H9 (cell line): ENCODE results near the gene PTPRR. TPM values are rescaled to one million over a fixed set of nuclear protein-coding genes. Genes with fewer than 3 reads are reported as not detected.
A peak's percentile ranks its signal among the peaks of the same experiment; 100 is the strongest.

ENCODE experiments used
- DNase-seq: peaks from one replicate; pipeline ENCODE4 v3.0.0-alpha.2; 2017
- H2AFZ ChIP-seq: one replicate; pipeline ENCODE4 v1.6.1; 2013; ENCODE audit warnings: mild to moderate bottlenecking, low read length, control low read depth, moderate library complexity
- H2AK5ac ChIP-seq: 2 replicates; pipeline ENCODE4 v1.6.1; 2013; ENCODE audit warnings: low read length, control low read depth, mixed read lengths; ENCODE audit not compliant: insufficient read length
- H2BK120ac ChIP-seq: one replicate; pipeline ENCODE4 v1.6.1; 2013; ENCODE audit warnings: low read depth, mild to moderate bottlenecking, low read length, control low read depth, inconsistent platforms; ENCODE audit not compliant: poor library complexity, severe bottlenecking
- H2BK12ac ChIP-seq: 2 replicates; pipeline ENCODE4 v1.6.1; 2013; ENCODE audit warnings: low read length, control low read depth, mixed read lengths, low read depth; ENCODE audit not compliant: insufficient read length
- H2BK15ac ChIP-seq: 2 replicates; pipeline ENCODE4 v1.6.1; 2013; ENCODE audit warnings: low read depth, low read length, control low read depth
- H2BK20ac ChIP-seq: one replicate; pipeline ENCODE4 v1.6.1; 2013; ENCODE audit warnings: low read depth, mild to moderate bottlenecking, low read length, control low read depth, inconsistent platforms; ENCODE audit not compliant: poor library complexity, severe bottlenecking
- H2BK5ac ChIP-seq: 2 replicates; pipeline ENCODE4 v1.6.1; 2013; ENCODE audit warnings: low read length, control low read depth, mixed read lengths; ENCODE audit not compliant: insufficient read length
- H3K14ac ChIP-seq: 2 replicates; pipeline ENCODE4 v1.6.1; 2013; ENCODE audit warnings: low read length, control low read depth; ENCODE audit not compliant: insufficient read depth
- H3K18ac ChIP-seq: 2 replicates; pipeline ENCODE4 v1.6.1; 2013; ENCODE audit warnings: low read depth, mild to moderate bottlenecking, mixed read lengths, low read length, control low read depth; ENCODE audit not compliant: insufficient read length
- H3K23ac ChIP-seq: 2 replicates; pipeline ENCODE4 v1.6.1; 2013; ENCODE audit warnings: low read length, control low read depth, mixed read lengths, low read depth; ENCODE audit not compliant: insufficient read length
- H3K23me2 ChIP-seq: 2 replicates; pipeline ENCODE4 v1.6.1; 2013; ENCODE audit warnings: low read depth, mild to moderate bottlenecking, mixed read lengths, low read length, control low read depth; ENCODE audit not compliant: insufficient read length, poor library complexity, severe bottlenecking
- H3K27ac ChIP-seq: 2 replicates; pipeline ENCODE4 v1.5.1; 2013; ENCODE audit warnings: low read length, control low read depth, mixed read lengths, low read depth; ENCODE audit not compliant: insufficient read length
- H3K27me3 ChIP-seq: 2 replicates; pipeline ENCODE4 v1.6.1; 2013; ENCODE audit warnings: low read length, control low read depth, inconsistent platforms; ENCODE audit not compliant: insufficient read depth
- H3K4ac ChIP-seq: 2 replicates; pipeline ENCODE4 v1.6.1; 2013; ENCODE audit warnings: low read depth, mild to moderate bottlenecking, control low read depth, inconsistent platforms, low read length, moderate library complexity
- H3K4me1 ChIP-seq: 2 replicates; pipeline ENCODE4 v1.6.1; 2013; ENCODE audit warnings: low read length, control low read depth, inconsistent platforms; ENCODE audit not compliant: insufficient read depth
- H3K4me2 ChIP-seq: 2 replicates; pipeline ENCODE4 v1.6.1; 2013; ENCODE audit warnings: low read length, control low read depth, mixed read lengths; ENCODE audit not compliant: insufficient read length, insufficient read depth
- H3K56ac ChIP-seq: 2 replicates; pipeline ENCODE4 v1.6.1; 2013; ENCODE audit warnings: low read depth, mild to moderate bottlenecking, mixed read lengths, low read length, control low read depth; ENCODE audit not compliant: insufficient read length
- H3K79me1 ChIP-seq: 2 replicates; pipeline ENCODE4 v1.6.1; 2013; ENCODE audit warnings: low read depth, mild to moderate bottlenecking, moderate library complexity, low read length, control low read depth, inconsistent platforms; ENCODE audit not compliant: insufficient read depth, poor library complexity, severe bottlenecking
- H3K79me2 ChIP-seq: 2 replicates; pipeline ENCODE4 v1.6.1; 2013; ENCODE audit warnings: low read length, control low read depth, inconsistent platforms; ENCODE audit not compliant: insufficient read depth
- H3K9ac ChIP-seq: 2 replicates; pipeline ENCODE4 v1.6.1; 2013; ENCODE audit warnings: low read length, control low read depth, mixed read lengths; ENCODE audit not compliant: insufficient read length; ENCODE audit errors: extremely low read depth
- H3K9me3 ChIP-seq: one replicate; pipeline ENCODE4 v1.6.1; 2013; ENCODE audit warnings: low read depth, low read length, inconsistent platforms; ENCODE audit not compliant: control insufficient read depth
- H3T11ph ChIP-seq: one replicate; pipeline ENCODE4 v1.6.1; 2013; ENCODE audit warnings: mild to moderate bottlenecking, low read length, control low read depth, inconsistent platforms
- H4K20me1 ChIP-seq: one replicate; pipeline ENCODE4 v1.6.1; 2013; ENCODE audit not compliant: control insufficient read depth, insufficient read length, insufficient read depth
- H4K5ac ChIP-seq: 2 replicates; pipeline ENCODE4 v1.6.1; 2013; ENCODE audit warnings: low read depth, mild to moderate bottlenecking, mixed read lengths, low read length, control low read depth; ENCODE audit not compliant: insufficient read length
- H4K8ac ChIP-seq: replicated peaks from 2 replicates; pipeline ENCODE4 v1.6.1; 2013; ENCODE audit warnings: low read length, control low read depth, mixed read lengths, low read depth; ENCODE audit not compliant: insufficient read length
- H4K91ac ChIP-seq: 2 replicates; pipeline ENCODE4 v1.6.1; 2013; ENCODE audit warnings: low read depth, mild to moderate bottlenecking, moderate library complexity, mixed read lengths, low read length, control low read depth; ENCODE audit not compliant: insufficient read length
- H3K27ac Mint-ChIP-seq, 3 experiments: 2 replicates in 2 of 3; 3 replicates in 1 of 3; pipeline ENCODE4 v1.8.0; 2020 to 2021; ENCODE audit warnings: mixed read lengths in 3 of 3, mild to moderate bottlenecking in 1 of 3, moderate library complexity in 1 of 3
- H3K27me3 Mint-ChIP-seq: 2 replicates; pipeline ENCODE4 v1.8.0; 2021; ENCODE audit warnings: low read depth, mild to moderate bottlenecking, moderate library complexity, mixed read lengths
- H3K36me3 Mint-ChIP-seq, 3 experiments: 2 replicates in 2 of 3; 3 replicates in 1 of 3; pipeline ENCODE4 v1.8.0; 2020 to 2021; ENCODE audit warnings: low read depth in 3 of 3, mixed read lengths in 3 of 3; ENCODE audit not compliant: insufficient read depth in 1 of 3
- H3K4me1 Mint-ChIP-seq, 2 experiments: 2 replicates each; pipeline ENCODE4 v1.8.0; 2020; ENCODE audit warnings: mixed read lengths in 2 of 2
- H3K4me3 Mint-ChIP-seq, 2 experiments: 2 replicates in 1 of 2; 3 replicates in 1 of 2; pipeline ENCODE4 v1.8.0; 2020 to 2021; ENCODE audit warnings: mild to moderate bottlenecking in 2 of 2, mixed read lengths in 2 of 2, moderate library complexity in 1 of 2
- H3K9me3 Mint-ChIP-seq, 2 experiments: 2 replicates in 1 of 2; 3 replicates in 1 of 2; pipeline ENCODE4 v1.8.0; 2020; ENCODE audit warnings: mild to moderate bottlenecking in 2 of 2, mixed read lengths in 2 of 2, moderate library complexity in 1 of 2
- WGBS: extraction: QIAGEN DNeasy Blood & Tissue Kit; methylation state at CpG from one replicate; pipeline ENCODE4 v1.1.7; 2013; ENCODE audit warnings: missing lambda C conversion rate, low lambda C conversion rate, mixed read lengths; ENCODE audit not compliant: insufficient read length; ENCODE audit errors: extremely low coverage; 5-methylcytosine and 5-hydroxymethylcytosine counted together
- total RNA-seq: library from RNA; stranded (reverse); gene quantifications from 2 replicates; pipeline ENCODE4 v1.2.1, GENCODE V29; 2021
- TF ChIP-seq, protein P1 (sequence below): fragments of 200-600 bp; sonication (generic); conservative IDR thresholded peaks from 3 replicates; pipeline ENCODE4 v1.8.0; 2021; ENCODE audit warnings: antibody characterized with exemption, mild to moderate bottlenecking

Gene PTPRR
- total RNA-seq, 1 experiment from 2014 or later: 0.22 TPM

DNA sequence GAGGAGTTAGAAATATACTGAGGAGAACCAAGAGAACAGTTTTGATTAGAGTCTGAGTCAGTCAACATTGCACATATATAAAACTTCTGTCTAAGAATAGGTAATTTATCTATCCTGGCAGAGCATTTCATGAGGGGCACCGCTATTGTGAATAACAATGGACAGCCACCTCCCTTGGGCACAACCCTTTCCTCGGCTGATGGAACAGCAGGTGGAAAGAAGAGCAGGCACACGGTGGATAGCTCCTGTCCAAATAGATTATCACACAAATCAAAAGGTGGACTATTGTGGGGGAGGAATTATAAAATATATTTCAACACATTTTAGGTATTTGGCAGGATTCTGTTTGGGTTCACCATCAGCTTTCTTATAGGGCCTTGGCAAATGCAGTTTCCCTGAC, 199.3 kb downstream of the PTPRR start:
- Histone ChIP-seq H2BK20ac (no peak overlapping the region), H3K79me1 (no peaks in the 10 kb centered on the region), H4K5ac (no peak overlapping the region), H3K27me3 (no peaks in the 10 kb centered on the region), H4K8ac (no peak overlapping the region), H3K9me3 (no peaks in the 10 kb centered on the region), H3K23ac (no peak overlapping the region), H2BK5ac (no peak overlapping the region), H3K4me1 (peaks cover 12% of the 10 kb centered on the region), H3K4ac (no peak overlapping the region), H3K27ac (no peak overlapping the region), H3K23me2 (peaks cover 3% of the 10 kb centered on the region), H2BK120ac (no peak overlapping the region), H3K79me2 (no peaks in the 10 kb centered on the region), H3K56ac (no peak overlapping the region), H4K20me1 (no peaks in the 10 kb centered on the region), H2AFZ (no peak overlapping the region), H3K9ac (no peak overlapping the region), H2AK5ac (no peak overlapping the region), H4K91ac (no peak overlapping the region), H3K18ac (no peak overlapping the region), H3K4me2 (no peak overlapping the region), H2BK12ac (no peak overlapping the region), H3T11ph (no peak overlapping the region), H2BK15ac (no peak overlapping the region), H3K14ac (no peak overlapping the region)
- Mint-ChIP-seq H3K27ac (peak overlapping the region in 1 of 3 experiments; percentile 47; a peak in 1 of 7 replicates), H3K4me1 (peaks cover 23 to 33% of the 10 kb centered on the region in 2 experiments), H3K27me3 (no peaks in the 10 kb centered on the region), H3K36me3 (no peaks in the 10 kb centered on the region), H3K4me3 (no peak overlapping the region), H3K9me3 (no peaks in the 10 kb centered on the region)
- WGBS: no CpG with 5 or more reads among the region's 3 CpGs
- TF ChIP-seq, protein P1, sequence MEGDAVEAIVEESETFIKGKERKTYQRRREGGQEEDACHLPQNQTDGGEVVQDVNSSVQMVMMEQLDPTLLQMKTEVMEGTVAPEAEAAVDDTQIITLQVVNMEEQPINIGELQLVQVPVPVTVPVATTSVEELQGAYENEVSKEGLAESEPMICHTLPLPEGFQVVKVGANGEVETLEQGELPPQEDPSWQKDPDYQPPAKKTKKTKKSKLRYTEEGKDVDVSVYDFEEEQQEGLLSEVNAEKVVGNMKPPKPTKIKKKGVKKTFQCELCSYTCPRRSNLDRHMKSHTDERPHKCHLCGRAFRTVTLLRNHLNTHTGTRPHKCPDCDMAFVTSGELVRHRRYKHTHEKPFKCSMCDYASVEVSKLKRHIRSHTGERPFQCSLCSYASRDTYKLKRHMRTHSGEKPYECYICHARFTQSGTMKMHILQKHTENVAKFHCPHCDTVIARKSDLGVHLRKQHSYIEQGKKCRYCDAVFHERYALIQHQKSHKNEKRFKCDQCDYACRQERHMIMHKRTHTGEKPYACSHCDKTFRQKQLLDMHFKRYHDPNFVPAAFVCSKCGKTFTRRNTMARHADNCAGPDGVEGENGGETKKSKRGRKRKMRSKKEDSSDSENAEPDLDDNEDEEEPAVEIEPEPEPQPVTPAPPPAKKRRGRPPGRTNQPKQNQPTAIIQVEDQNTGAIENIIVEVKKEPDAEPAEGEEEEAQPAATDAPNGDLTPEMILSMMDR: no peak
- DNase-seq: no peak
